Lung (tissue), 12 donors: ENCODE results near the gene RIC1. TPM values are rescaled to one million over a fixed set of nuclear protein-coding genes. Genes with fewer than 3 reads are reported as not detected.
"Not testable (repeated sequence)": the region's sequence is repeated elsewhere in the genome, so short reads cannot be mapped to it uniquely, and the experiment has no call there.

Source experiments
- ATAC-seq: fragments of 200-7000 bp; cut with Tn5 transposase; one replicate; pipeline ENCODE4 v1.9.1; 2020; ENCODE audit warnings: moderate number of reproducible peaks; ENCODE audit not compliant: insufficient read depth, low FRiP score
- DNase-seq, 3 donors: peaks; one replicate each; pipeline ENCODE4 v3.0.0-alpha.2; 2013 to 2017
- H3K27ac ChIP-seq, 2 donors: one replicate each; pipeline ENCODE4 v1.5.1; 2013; ENCODE audit warnings: mild to moderate bottlenecking in 2 of 2, moderate library complexity in 2 of 2, control low read depth in 1 of 2, inconsistent platforms in 1 of 2, low read depth in 1 of 2, low read length in 1 of 2
- H3K27me3 ChIP-seq, 3 donors: one replicate each; pipeline ENCODE4 v1.5.1; 2013; ENCODE audit warnings: low read length in 2 of 3; ENCODE audit not compliant: control insufficient read depth in 3 of 3, insufficient read depth in 3 of 3
- H3K36me3 ChIP-seq, 4 donors: one replicate each; pipeline ENCODE4 v1.5.1; 2013; ENCODE audit warnings: low read length in 4 of 4, mild to moderate bottlenecking in 1 of 4, moderate library complexity in 1 of 4; ENCODE audit not compliant: control insufficient read depth in 4 of 4, insufficient read depth in 4 of 4
- H3K4me1 ChIP-seq, 5 donors: one replicate each; pipeline ENCODE4 v1.5.1; 2013; ENCODE audit warnings: low read length in 5 of 5, mild to moderate bottlenecking in 2 of 5, moderate library complexity in 1 of 5; ENCODE audit not compliant: control insufficient read depth in 5 of 5, insufficient read depth in 5 of 5
- H3K4me3 ChIP-seq: one replicate; pipeline ENCODE4 v1.5.1; 2013; ENCODE audit warnings: mild to moderate bottlenecking, control low read depth, moderate library complexity
- H3K9ac ChIP-seq, 2 donors: one replicate each; pipeline ENCODE4 v1.5.1; 2013; ENCODE audit warnings: low read length in 2 of 2, control low read depth in 1 of 2; ENCODE audit not compliant: insufficient read depth in 1 of 2
- H3K9me3 ChIP-seq, 4 donors: one replicate each; pipeline ENCODE4 v1.5.1; 2013; ENCODE audit warnings: low read length in 3 of 4, mild to moderate bottlenecking in 1 of 4, moderate library complexity in 1 of 4; ENCODE audit not compliant: control insufficient read depth in 4 of 4, insufficient read depth in 3 of 4
- WGBS, 2 donors: extraction: QIAGEN DNeasy Blood & Tissue Kit; methylation state at CpG; one replicate each; pipeline ENCODE4 v1.1.7; 2013; 5-methylcytosine and 5-hydroxymethylcytosine counted together
- polyA plus RNA-seq, 2 donors: library from polyadenylated mRNA; stranded (reverse); fragments of 200-250 nt; gene quantifications; one replicate each; pipeline ENCODE4 v1.2.1, GENCODE V29; 2013
- total RNA-seq, 2 donors: library from RNA; depleted of rRNA in 1 of 2; stranded (reverse); fragments of >200 nt in 1 of 2; gene quantifications; one replicate each; pipeline ENCODE4 v1.2.1, GENCODE V29; 2014 to 2021
- TF ChIP-seq, protein P1 (sequence below): IDR thresholded peaks from 2 replicates; pipeline ENCODE4 v1.5.1; 2012; ENCODE audit warnings: mild to moderate bottlenecking; ENCODE audit errors: control extremely low read depth, extremely low read depth
- donor health status: control.
- donor health status: control.
- donor health status: Bipolar disorder and iron deficiency.
- donor health status: healthy.
- donor health status: DM: yes; HTN: yes; CAD: no.

Gene RIC1
- total and polyA plus RNA-seq, 4 donors = 3.5 to 46.0 (median 14.4) TPM

DNA sequence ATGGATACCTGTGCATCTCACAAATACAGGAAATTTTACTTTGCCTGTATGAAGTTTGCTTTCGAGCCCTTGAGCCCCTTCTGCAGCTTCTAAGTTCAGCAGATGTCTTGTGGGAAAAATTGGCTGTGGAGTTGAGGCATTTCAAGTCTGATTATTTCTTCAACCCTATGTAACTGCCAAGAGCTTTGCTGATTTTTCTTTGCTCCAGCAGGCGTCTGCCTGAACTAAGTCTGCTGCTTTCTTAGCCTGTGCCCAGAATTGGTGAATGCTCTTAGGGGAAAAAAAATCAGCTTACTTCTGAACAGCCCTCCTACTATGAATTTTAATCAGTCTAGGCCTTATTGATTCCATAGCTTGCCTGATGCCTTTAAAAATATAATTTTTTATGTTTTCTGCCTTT is 41.2 kb downstream of the RIC1 start:
- 85 to 91% methylated on average over 2 of the region's 2 CpGs for WGBS, 2 donors
- no peak overlapping the region for H3K27ac ChIP-seq

DNA sequence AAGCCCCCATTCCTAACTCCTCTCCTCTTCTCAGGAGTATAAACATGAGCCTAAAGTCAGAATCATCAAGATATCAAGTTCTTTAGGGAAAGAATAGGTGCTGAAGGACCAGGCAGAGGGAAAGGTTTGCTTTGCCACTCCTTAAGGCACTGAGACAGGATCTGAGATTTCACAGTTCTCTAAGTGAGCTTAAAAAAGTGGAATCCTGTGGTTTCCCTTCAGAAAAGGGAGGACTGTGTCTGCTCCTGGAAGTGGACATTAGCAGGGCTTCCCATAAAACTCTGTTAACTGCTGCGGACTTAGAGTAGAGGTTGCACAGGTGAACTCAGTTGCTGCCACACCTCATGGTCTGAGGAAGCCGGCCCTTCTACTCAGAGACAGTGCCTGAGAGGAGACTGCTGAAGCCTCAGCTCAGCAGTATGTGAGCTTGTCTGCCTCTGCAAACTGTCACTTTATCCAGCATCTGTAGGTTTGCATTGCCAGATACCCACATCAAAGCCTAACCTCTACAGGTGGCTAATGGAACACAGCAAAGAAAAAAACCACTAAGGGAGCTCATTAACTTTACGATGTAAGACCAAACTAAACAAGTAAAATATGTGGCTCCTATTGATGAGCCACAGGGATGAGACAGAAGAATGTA is 42.9 kb downstream of the RIC1 start:
- peaks cover 0 to 2% (median 0%) of the 10 kb centered on the region in 4 donors for H3K36me3 ChIP-seq
- no peaks in the 10 kb centered on the region for H3K4me1 ChIP-seq
- H3K27me3 ChIP-seq = no peaks in the 10 kb centered on the region
- no peak overlapping the region for H3K4me3 ChIP-seq
- H3K27ac ChIP-seq = no peak overlapping the region
- no peak for ATAC-seq
- no peak for DNase-seq
- H3K9ac ChIP-seq = no peak overlapping the region
- WGBS, 2 donors = 89 to 93% methylated on average over 3 of the region's 3 CpGs
- TF ChIP-seq, protein P1, sequence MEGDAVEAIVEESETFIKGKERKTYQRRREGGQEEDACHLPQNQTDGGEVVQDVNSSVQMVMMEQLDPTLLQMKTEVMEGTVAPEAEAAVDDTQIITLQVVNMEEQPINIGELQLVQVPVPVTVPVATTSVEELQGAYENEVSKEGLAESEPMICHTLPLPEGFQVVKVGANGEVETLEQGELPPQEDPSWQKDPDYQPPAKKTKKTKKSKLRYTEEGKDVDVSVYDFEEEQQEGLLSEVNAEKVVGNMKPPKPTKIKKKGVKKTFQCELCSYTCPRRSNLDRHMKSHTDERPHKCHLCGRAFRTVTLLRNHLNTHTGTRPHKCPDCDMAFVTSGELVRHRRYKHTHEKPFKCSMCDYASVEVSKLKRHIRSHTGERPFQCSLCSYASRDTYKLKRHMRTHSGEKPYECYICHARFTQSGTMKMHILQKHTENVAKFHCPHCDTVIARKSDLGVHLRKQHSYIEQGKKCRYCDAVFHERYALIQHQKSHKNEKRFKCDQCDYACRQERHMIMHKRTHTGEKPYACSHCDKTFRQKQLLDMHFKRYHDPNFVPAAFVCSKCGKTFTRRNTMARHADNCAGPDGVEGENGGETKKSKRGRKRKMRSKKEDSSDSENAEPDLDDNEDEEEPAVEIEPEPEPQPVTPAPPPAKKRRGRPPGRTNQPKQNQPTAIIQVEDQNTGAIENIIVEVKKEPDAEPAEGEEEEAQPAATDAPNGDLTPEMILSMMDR = no peak
- H3K9me3 ChIP-seq = peaks cover 0 to 1% (median 0%) of the 10 kb centered on the region in 4 donors

More for the DNA sequence above, 41.2 kb downstream of the RIC1 start:
- DNase-seq (peak in 2 of 3 donors; percentile 28 to 70), ATAC-seq (no peak)
- peaks cover 0 to 4% (median 0%) of the 10 kb centered on the region in 5 donors for H3K4me1 ChIP-seq
- H3K9ac ChIP-seq = no peak overlapping the region
- no peak overlapping the region for H3K4me3 ChIP-seq
- peaks cover 0 to 1% (median 0%) of the 10 kb centered on the region in 4 donors for H3K9me3 ChIP-seq
- peaks cover 0 to 9% (median 3%) of the 10 kb centered on the region in 4 donors for H3K36me3 ChIP-seq
- no peaks in the 10 kb centered on the region for H3K27me3 ChIP-seq
- TF ChIP-seq, protein P1 = no peak

DNA sequence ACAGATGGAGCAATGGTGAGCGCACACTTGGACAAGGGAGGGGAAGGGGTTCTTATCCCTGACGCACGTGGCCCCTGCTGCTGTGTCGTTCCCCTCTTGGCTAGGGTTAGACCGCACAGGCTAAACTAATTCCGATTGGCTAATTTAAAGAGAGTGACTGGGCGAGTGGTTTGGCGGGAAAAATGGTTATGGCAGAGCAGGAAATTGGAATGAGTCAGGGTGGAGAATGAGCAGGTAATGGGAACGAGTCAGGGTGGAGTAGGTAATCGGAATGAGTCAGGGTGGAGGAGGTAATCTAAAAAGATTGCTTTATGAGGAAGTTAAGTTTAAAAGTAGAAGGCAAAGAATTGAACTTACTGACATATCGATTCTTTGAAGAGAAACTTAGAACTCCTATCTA is 46.1 kb downstream of the RIC1 start:
- not testable (repeated sequence) for H3K36me3 ChIP-seq, DNase-seq, H3K27ac ChIP-seq, ATAC-seq, H3K4me1 ChIP-seq, H3K9ac ChIP-seq, H3K27me3 ChIP-seq, H3K4me3 ChIP-seq, H3K9me3 ChIP-seq
- WGBS, 2 donors = 95 to 97% methylated on average over 11 of the region's 11 CpGs

DNA sequence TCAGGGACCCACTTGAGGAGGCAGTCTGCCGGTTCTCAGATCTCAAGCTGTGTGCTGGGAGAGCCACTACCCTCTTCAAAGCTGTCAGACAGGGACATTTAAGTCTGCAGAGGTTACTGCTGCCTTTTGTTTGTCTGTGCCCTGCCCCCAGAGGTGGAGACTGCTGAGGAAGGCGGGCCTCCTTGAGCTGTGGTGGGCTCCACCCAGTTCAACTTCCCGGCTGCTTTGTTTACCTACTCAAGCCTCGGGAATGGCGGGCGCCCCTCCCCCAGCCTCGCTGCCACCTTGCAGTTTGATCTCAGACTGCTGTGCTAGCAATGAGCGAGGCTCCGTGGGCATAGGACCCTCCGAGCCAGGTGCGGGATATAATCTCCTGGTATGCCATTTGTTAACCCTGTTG is 54.7 kb downstream of the RIC1 start:
- not testable (repeated sequence) for H3K4me1 ChIP-seq, H3K4me3 ChIP-seq, H3K9me3 ChIP-seq, H3K9ac ChIP-seq, ATAC-seq, H3K27ac ChIP-seq, H3K27me3 ChIP-seq, H3K36me3 ChIP-seq, DNase-seq
- 89% methylated on average over 11 of the region's 11 CpGs for WGBS, 2 donors
